ENCODE results near the gene HADH.

HADH gene

DNA sequence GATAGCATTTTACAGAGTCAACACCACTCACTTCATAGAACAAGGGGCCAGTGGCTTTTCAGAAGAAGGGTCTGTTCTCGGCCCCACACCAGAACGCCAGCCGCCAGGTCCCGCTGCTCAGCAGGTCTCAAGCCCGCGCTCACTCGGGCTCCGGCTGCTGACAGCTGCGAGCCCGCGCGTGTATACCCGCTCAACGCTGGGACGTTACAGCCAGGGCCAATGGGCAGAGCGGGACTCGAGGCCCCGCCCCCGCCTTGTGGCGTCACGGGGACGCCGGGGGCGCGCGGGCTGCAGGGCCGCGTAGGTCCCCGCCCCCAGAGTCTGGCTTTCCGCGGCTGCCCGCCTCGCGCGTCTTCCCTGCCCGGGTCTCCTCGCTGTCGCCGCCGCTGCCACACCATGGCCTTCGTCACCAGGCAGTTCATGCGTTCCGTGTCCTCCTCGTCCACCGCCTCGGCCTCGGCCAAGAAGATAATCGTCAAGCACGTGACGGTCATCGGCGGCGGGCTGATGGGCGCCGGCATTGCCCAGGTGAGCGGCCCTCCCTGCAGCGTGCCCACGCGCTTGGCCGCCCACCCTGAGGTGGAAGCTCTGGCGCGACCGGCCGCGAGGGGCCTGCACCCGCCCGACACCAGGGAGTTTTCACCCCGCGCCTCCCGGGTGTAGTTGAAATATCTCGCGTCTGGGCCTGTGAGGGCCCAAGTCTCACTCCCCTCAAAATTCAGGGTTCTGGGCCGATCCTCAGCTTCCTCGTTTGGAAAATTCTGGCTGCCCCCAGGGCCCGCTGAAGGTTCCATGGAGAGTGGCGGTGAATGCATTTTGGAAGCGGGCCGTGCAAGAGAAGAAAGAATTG is at the start of gene HADH:
HADH (plus strand) TSS at position 353 of the 850 bp plus-strand sequence; CDS start at position 397, 44 bp downstream.
- no peaks in the 10 kb centered on the region for H3K9me3 ChIP-seq
- H3K4me1 ChIP-seq = peaks cover 0 to 69% (median 35%) of the 10 kb centered on the region in 4 donors
- peak within 1 kb of the TSS; percentile 93 to 96 for H3K27ac ChIP-seq
- H3K36me3 ChIP-seq = no peaks in the 10 kb centered on the region
- intact Hi-C loops (cut with DNase I; ENCODE audit: low total_unique reads) = loop anchor here (10.0 kb wide), 1 partner anchor 55 kb away; the partner anchor contains the start of gene CYP2U1
- H3K27me3 ChIP-seq = no peaks in the 10 kb centered on the region
- H3K4me3 ChIP-seq = peak within 1 kb of the TSS; percentile 74 to 96
- no peak for TF ChIP-seq CTCF (IDR thresholded peaks at IDR 0.05)
- peak; percentile 93 to 97 for DNase-seq

GRCh38 chr4:107945809-107946208 is 43.9 kb upstream of the HADH start:
- no peak for DNase-seq
- Histone ChIP-seq H3K27me3 (no peaks in the 10 kb centered on the region), H3K36me3 (peaks cover 39 to 59% (median 48%) of the 10 kb centered on the region in 3 donors), H3K4me3 (no peak overlapping the region), H3K9me3 (no peaks in the 10 kb centered on the region), H3K4me1 (no peaks in the 10 kb centered on the region), H3K27ac (no peak overlapping the region)
- no peak for TF ChIP-seq CTCF (IDR thresholded peaks at IDR 0.05)
- intact Hi-C loops (cut with DNase I; ENCODE audit: low total_unique reads) = no loop called here

- Histone ChIP-seq H3K36me3 (peaks cover 34 to 65% (median 52%) of the 10 kb centered on the region in 3 donors), H3K4me1 (no peaks in the 10 kb centered on the region), H3K27ac (no peak overlapping the region), H3K27me3 (no peaks in the 10 kb centered on the region), H3K4me3 (no peak overlapping the region), H3K9me3 (no peaks in the 10 kb centered on the region)
- TF ChIP-seq CTCF (IDR thresholded peaks at IDR 0.05) = no peak
- intact Hi-C loops (cut with DNase I; ENCODE audit: low total_unique reads) = no loop called here
- DNase-seq = no peak
Observed at GRCh38 chr4:107950746-107951540, 38.7 kb upstream of the HADH start.

GRCh38 chr4:107951551-107951950 is 38.1 kb upstream of the HADH start:
- intact Hi-C loops (cut with DNase I; ENCODE audit: low total_unique reads) = no loop called here
- Histone ChIP-seq H3K4me3 (no peak overlapping the region), H3K4me1 (no peaks in the 10 kb centered on the region), H3K9me3 (peaks cover 0 to 2% (median 1%) of the 10 kb centered on the region in 3 donors), H3K27me3 (no peaks in the 10 kb centered on the region), H3K27ac (no peak overlapping the region), H3K36me3 (peaks cover 32 to 59% (median 47%) of the 10 kb centered on the region in 3 donors)
- no peak for TF ChIP-seq CTCF (IDR thresholded peaks at IDR 0.05)
- DNase-seq = no peak

DNA sequence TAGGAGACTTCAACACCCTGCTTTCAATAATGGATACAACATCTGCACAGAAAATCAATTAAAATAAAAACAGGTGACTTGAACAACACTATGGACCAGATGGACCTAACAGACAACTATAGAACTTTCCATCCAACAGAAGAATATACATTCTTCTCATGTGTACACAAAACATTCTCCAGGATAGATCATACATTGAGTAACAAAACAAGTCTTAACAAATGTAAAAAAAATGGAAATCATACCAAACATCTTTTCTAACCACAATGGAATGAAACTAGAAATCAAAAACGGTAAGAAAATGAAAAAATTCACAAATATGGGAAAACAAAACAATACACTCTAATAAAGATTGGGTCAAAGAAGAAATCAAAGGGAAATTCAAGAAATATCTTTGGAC is 33.7 kb upstream of the HADH start:
- no peak for DNase-seq
- intact Hi-C loops (cut with DNase I; ENCODE audit: low total_unique reads) = no loop called here
- peaks cover 12 to 16% (median 16%) of the 10 kb centered on the region in 3 donors for H3K36me3 ChIP-seq
- H3K9me3 ChIP-seq = peaks cover 0 to 11% (median 10%) of the 10 kb centered on the region in 3 donors
- no peak for TF ChIP-seq CTCF (IDR thresholded peaks at IDR 0.05)
- no peaks in the 10 kb centered on the region for H3K27me3 ChIP-seq
- no peak overlapping the region for H3K4me3 ChIP-seq
- no peaks in the 10 kb centered on the region for H3K4me1 ChIP-seq
- H3K27ac ChIP-seq = no peak overlapping the region

All from tibial artery (tissue), 4 donors.